T-helper 2 cell treated with Interferon-gamma antibody and Interleukin-4, amounts not matched to agents 5 μg/mL and 100 μg/mL, for 36 hours (primary cell): ENCODE results near the gene PCDH9.

Experiments used
- DNase-seq: peaks from one replicate; pipeline ENCODE4 v3.0.0; 2021; ENCODE audit warnings: low spot score
- H3K27ac Mint-ChIP-seq: one replicate; pipeline ENCODE4 v1.8.0; 2021; ENCODE audit warnings: mild to moderate bottlenecking, mixed read lengths
- H3K27me3 Mint-ChIP-seq: one replicate; pipeline ENCODE4 v1.8.0; 2021; ENCODE audit warnings: low read depth, mixed read lengths
- H3K36me3 Mint-ChIP-seq: one replicate; pipeline ENCODE4 v1.8.0; 2021; ENCODE audit warnings: low read depth, mixed read lengths
- H3K4me1 Mint-ChIP-seq: one replicate; pipeline ENCODE4 v1.8.0; 2021; ENCODE audit warnings: low read depth, mixed read lengths
- H3K4me3 Mint-ChIP-seq: one replicate; pipeline ENCODE4 v1.8.0; 2022; ENCODE audit warnings: mild to moderate bottlenecking, moderate library complexity, mixed read lengths
- H3K9me3 Mint-ChIP-seq: one replicate; pipeline ENCODE4 v1.8.0; 2021; ENCODE audit warnings: mixed read lengths

Gene PCDH9

GRCh38 chr13:66853564-66853963 is 376.6 kb downstream of the PCDH9 start:
- Mint-ChIP-seq H3K27ac (no peak overlapping the region), H3K27me3 (no peaks in the 10 kb centered on the region), H3K4me1 (no peaks in the 10 kb centered on the region), H3K9me3 (no peaks in the 10 kb centered on the region), H3K36me3 (no peaks in the 10 kb centered on the region), H3K4me3 (no peak overlapping the region)
- no peak for DNase-seq

DNA sequence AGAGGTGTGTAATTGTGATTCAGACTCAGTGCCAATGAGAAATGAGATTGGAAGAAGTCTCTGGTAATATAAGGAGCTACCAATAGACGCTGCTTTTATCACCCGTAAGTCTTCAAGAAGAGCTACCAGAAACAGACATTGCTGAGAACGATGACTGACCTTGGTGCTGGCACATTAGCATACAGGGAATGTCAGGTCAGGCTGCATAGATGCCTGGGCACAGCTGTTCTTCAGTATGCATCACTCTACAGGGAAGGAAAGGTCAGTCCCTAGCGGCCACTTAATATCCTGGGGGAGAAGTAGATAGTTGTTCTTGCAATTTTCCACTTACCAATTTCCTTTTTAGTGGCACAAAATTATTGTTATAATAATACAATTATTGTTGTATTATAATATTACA is 380.4 kb downstream of the PCDH9 start:
- Mint-ChIP-seq H3K27me3 (no peaks in the 10 kb centered on the region), H3K4me1 (no peaks in the 10 kb centered on the region), H3K36me3 (no peaks in the 10 kb centered on the region), H3K4me3 (no peak overlapping the region), H3K27ac (no peak overlapping the region), H3K9me3 (no peaks in the 10 kb centered on the region)
- DNase-seq: no peak

DNA sequence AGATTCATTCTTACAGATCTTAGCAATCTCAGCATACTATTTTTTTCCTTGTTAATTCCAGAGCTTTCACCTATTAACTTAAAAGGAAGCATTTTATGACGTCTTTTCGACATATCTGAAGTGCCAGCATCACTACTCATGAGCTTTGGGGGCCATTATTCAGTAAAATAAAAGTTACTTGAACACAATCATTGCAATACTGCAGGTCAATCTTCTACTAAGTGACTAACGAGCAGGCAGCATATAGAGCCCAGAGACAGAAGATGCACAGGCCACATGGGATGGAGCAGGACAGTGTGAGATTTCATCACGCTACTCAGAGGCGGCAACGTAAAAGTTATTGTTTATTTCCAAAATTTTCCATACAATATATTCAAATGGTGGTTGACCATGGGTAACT is 382.6 kb downstream of the PCDH9 start:
- Mint-ChIP-seq H3K4me1 (no peaks in the 10 kb centered on the region), H3K4me3 (no peak overlapping the region), H3K27me3 (no peaks in the 10 kb centered on the region), H3K9me3 (no peaks in the 10 kb centered on the region), H3K27ac (no peak overlapping the region), H3K36me3 (no peaks in the 10 kb centered on the region)
- DNase-seq: no peak

- no peaks in the 10 kb centered on the region for H3K36me3 Mint-ChIP-seq
- no peak overlapping the region for H3K4me3 Mint-ChIP-seq
- no peaks in the 10 kb centered on the region for H3K27me3 Mint-ChIP-seq
- no peak for DNase-seq
- H3K4me1 Mint-ChIP-seq: no peaks in the 10 kb centered on the region
- no peak overlapping the region for H3K27ac Mint-ChIP-seq
- H3K9me3 Mint-ChIP-seq: no peaks in the 10 kb centered on the region
Observed at GRCh38 chr13:66845393-66845792, 384.7 kb downstream of the PCDH9 start.

DNA sequence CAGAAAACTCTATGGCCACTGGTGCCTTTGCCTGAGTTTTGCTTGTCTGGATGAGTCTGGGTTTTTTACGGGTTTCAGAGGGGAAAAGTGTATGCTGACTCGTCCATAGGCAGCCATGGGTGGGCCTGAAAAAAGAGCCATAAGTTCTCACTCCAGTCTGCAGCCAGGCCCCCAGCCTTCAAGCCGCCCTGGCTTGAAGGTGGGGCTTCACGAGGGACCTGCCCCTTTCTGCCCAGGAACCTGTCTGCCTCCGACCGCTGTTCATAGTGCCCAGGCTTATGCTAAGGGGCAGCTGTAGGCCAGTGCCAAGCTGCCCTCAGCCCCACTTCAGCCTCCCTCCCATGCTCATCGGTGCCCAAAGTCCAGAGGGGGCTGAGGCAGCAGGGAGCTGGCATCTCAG is 385.2 kb downstream of the PCDH9 start:
- Mint-ChIP-seq H3K27me3 (no peaks in the 10 kb centered on the region), H3K9me3 (no peaks in the 10 kb centered on the region), H3K4me3 (no peak overlapping the region), H3K4me1 (no peaks in the 10 kb centered on the region), H3K27ac (no peak overlapping the region), H3K36me3 (no peaks in the 10 kb centered on the region)
- no peak for DNase-seq

DNA sequence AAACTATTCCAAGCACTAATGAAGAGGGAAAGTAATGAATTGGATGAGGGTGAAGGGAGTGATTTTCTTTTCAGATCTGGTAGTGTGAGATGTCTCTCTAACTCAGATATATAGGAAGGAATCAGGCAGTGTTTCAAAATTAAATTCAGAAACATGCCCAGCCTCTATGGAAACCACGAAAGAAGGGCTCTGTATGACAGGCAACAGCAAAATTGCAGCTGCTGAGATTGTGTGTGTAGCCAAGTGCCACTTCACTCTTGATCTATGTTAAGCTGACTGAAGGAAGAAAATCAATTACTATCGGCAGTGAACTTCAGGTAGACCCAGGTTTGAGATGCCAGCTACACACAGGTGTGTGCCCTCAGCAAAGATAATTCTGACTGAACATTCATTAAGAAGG is 387.4 kb downstream of the PCDH9 start:
- no peaks in the 10 kb centered on the region for H3K9me3 Mint-ChIP-seq
- DNase-seq: no peak
- no peak overlapping the region for H3K27ac Mint-ChIP-seq
- no peaks in the 10 kb centered on the region for H3K36me3 Mint-ChIP-seq
- H3K4me1 Mint-ChIP-seq: no peaks in the 10 kb centered on the region
- no peaks in the 10 kb centered on the region for H3K27me3 Mint-ChIP-seq
- no peak overlapping the region for H3K4me3 Mint-ChIP-seq

GRCh38 chr13:66840621-66841020 is 389.5 kb downstream of the PCDH9 start:
- no peak for DNase-seq
- no peaks in the 10 kb centered on the region for H3K27me3 Mint-ChIP-seq
- H3K4me3 Mint-ChIP-seq: no peak overlapping the region
- no peaks in the 10 kb centered on the region for H3K4me1 Mint-ChIP-seq
- no peaks in the 10 kb centered on the region for H3K9me3 Mint-ChIP-seq
- H3K27ac Mint-ChIP-seq: no peak overlapping the region
- H3K36me3 Mint-ChIP-seq: no peaks in the 10 kb centered on the region

GRCh38 chr13:66837246-66837645 is 392.9 kb downstream of the PCDH9 start:
- Mint-ChIP-seq H3K36me3 (no peaks in the 10 kb centered on the region), H3K4me1 (no peaks in the 10 kb centered on the region), H3K27ac (no peak overlapping the region), H3K4me3 (no peak overlapping the region), H3K27me3 (no peaks in the 10 kb centered on the region), H3K9me3 (no peaks in the 10 kb centered on the region)
- DNase-seq: no peak

GRCh38 chr13:66835040-66835628 is 395.0 kb downstream of the PCDH9 start:
- Mint-ChIP-seq H3K4me3 (no peak overlapping the region), H3K27me3 (no peaks in the 10 kb centered on the region), H3K36me3 (no peaks in the 10 kb centered on the region), H3K9me3 (no peaks in the 10 kb centered on the region), H3K27ac (no peak overlapping the region), H3K4me1 (no peaks in the 10 kb centered on the region)
- no peak for DNase-seq

GRCh38 chr13:66830940-66831716 is 399.0 kb downstream of the PCDH9 start:
- Mint-ChIP-seq H3K27ac (no peak overlapping the region), H3K4me1 (no peaks in the 10 kb centered on the region), H3K36me3 (no peaks in the 10 kb centered on the region), H3K4me3 (no peak overlapping the region), H3K9me3 (no peaks in the 10 kb centered on the region), H3K27me3 (no peaks in the 10 kb centered on the region)
- no peak for DNase-seq

DNA sequence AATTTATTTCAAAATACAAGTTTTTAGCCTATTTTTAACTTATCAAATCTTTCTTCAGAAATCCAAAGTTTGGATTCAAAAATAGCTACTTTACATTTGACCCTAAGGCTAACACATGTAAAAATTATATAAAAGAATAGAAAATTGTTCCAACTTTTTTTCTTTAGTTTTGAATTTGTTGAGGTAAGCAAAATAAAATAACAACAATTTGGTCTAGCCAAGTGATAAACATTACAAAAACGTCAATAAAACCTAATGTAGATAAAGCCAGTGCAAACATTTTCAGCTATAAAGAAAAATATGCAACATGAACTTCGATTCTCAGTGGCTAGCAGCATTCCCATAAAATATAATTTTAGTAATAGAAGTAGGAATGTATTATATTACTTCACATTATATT is 400.3 kb downstream of the PCDH9 start:
- Mint-ChIP-seq H3K36me3 (no peaks in the 10 kb centered on the region), H3K4me1 (no peaks in the 10 kb centered on the region), H3K27ac (no peak overlapping the region), H3K4me3 (no peak overlapping the region), H3K9me3 (no peaks in the 10 kb centered on the region), H3K27me3 (no peaks in the 10 kb centered on the region)
- no peak for DNase-seq

DNA sequence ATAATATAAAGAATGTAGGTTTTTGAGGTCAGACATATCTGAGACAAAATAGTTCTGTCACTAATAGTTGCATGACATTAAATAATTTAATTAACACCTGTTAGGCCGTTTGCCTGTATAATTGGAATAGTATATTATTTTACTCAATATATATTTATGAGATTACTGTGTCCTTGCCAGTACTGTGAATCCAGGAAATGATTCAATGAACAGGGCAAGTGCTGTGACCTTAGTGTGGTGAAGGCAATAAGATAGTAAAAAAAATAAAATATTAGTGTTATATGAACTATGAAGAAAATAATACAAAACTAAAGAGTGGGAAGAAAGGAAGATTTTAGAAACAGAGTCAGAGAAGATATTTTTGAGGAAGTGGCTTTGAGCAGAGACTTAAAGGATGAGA is 403.7 kb downstream of the PCDH9 start:
- no peaks in the 10 kb centered on the region for H3K36me3 Mint-ChIP-seq
- no peaks in the 10 kb centered on the region for H3K27me3 Mint-ChIP-seq
- DNase-seq: no peak
- no peak overlapping the region for H3K4me3 Mint-ChIP-seq
- H3K9me3 Mint-ChIP-seq: no peaks in the 10 kb centered on the region
- no peaks in the 10 kb centered on the region for H3K4me1 Mint-ChIP-seq
- no peak overlapping the region for H3K27ac Mint-ChIP-seq

DNA sequence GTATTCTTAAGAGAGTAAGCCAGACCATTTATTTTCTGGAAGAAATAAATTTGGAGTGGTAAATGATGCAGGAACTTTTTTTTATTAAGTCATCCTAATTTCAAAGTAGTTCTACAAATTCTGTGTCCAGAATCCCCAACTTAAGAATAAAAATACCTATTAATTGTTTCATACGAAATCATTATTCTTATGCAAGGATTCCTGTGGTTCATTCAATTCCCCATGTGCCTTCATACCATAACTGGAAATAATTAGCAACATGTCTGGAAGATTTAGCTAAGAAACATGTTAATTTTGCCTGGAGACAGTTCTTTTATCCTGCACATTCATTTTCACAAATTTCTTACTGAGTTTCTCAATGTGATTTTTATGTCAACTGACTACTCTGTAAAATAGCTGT is 408.6 kb downstream of the PCDH9 start:
- Mint-ChIP-seq H3K27ac (no peak overlapping the region), H3K4me1 (no peaks in the 10 kb centered on the region), H3K4me3 (no peak overlapping the region), H3K36me3 (no peaks in the 10 kb centered on the region), H3K27me3 (no peaks in the 10 kb centered on the region), H3K9me3 (no peaks in the 10 kb centered on the region)
- DNase-seq: no peak

GRCh38 chr13:66811455-66811854 is 418.7 kb downstream of the PCDH9 start:
- DNase-seq: no peak
- Mint-ChIP-seq H3K27ac (no peak overlapping the region), H3K4me3 (no peak overlapping the region), H3K9me3 (no peaks in the 10 kb centered on the region), H3K27me3 (no peaks in the 10 kb centered on the region), H3K4me1 (no peaks in the 10 kb centered on the region), H3K36me3 (no peaks in the 10 kb centered on the region)

DNA sequence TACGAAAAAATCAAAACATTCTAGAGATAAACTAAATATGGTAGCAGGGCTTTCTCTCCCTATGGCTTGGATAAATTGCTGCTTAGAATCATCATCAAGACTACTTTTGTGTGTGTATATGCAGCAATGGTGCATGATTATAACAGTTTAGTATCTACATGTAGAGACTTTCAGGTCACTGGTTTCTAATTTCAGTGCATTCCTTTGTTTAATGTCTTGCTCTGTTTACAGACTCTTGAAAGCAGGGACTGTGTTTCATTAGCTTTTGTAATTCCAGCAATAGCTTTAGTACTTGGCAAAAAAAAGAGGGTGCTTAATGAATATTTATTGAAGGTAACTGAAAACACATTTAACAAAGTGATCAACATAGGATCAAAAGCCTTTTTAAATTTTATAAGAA is 420.7 kb downstream of the PCDH9 start:
- Mint-ChIP-seq H3K4me3 (no peak overlapping the region), H3K27me3 (no peaks in the 10 kb centered on the region), H3K4me1 (no peaks in the 10 kb centered on the region), H3K36me3 (no peaks in the 10 kb centered on the region), H3K27ac (no peak overlapping the region), H3K9me3 (no peaks in the 10 kb centered on the region)
- DNase-seq: no peak
